GM19025 (cell line): ENCODE measurements around the gene PHTF1.
"Not testable (repeated sequence)": the region's sequence is repeated elsewhere in the genome, so short reads cannot be mapped to it uniquely, and the experiment has no call there.

Experiments
- ATAC-seq: cut with Tn5 transposase; IDR thresholded peaks from one replicate; pipeline ENCODE4 v1.9.1; 2021; ENCODE audit warnings: mild to moderate bottlenecking, low read depth, moderate library complexity; ENCODE audit not compliant: unreplicated experiment

Gene PHTF1

GRCh38 chr1:113780374-113781146 lies 21.3 kb upstream of the PHTF1 start:
- ATAC-seq = no peak

- ATAC-seq = no peak
These were observed 20.3 kb upstream of the PHTF1 start for GRCh38 chr1:113779542-113779941.

- no peak for ATAC-seq
These were observed 18.3 kb upstream of the PHTF1 start for GRCh38 chr1:113777561-113777960.

GRCh38 chr1:113770031-113770430 lies 10.7 kb upstream of the PHTF1 start:
- no peak for ATAC-seq

- ATAC-seq = no peak
These were observed 10.3 kb upstream of the PHTF1 start for GRCh38 chr1:113769601-113769970.

GRCh38 chr1:113768916-113769600 lies 9.8 kb upstream of the PHTF1 start:
- ATAC-seq = no peak

GRCh38 chr1:113765306-113766230 lies 6.3 kb upstream of the PHTF1 start:
- ATAC-seq = no peak

- no peak for ATAC-seq
These were observed 4.4 kb upstream of the PHTF1 start for GRCh38 chr1:113763661-113764060.

GRCh38 chr1:113761937-113762336 lies 2.7 kb upstream of the PHTF1 start:
- ATAC-seq = no peak

GRCh38 chr1:113760102-113761080 lies 1.1 kb upstream of the PHTF1 start:
- ATAC-seq = no peak

- ATAC-seq = peak; percentile 65
These were observed 504 bp downstream of the PHTF1 start for GRCh38 chr1:113758631-113759332.

GRCh38 chr1:113756461-113756860 lies 2.8 kb downstream of the PHTF1 start:
- ATAC-seq = no peak

GRCh38 chr1:113753333-113753732 lies 6.0 kb downstream of the PHTF1 start:
- not testable (repeated sequence) for ATAC-seq

GRCh38 chr1:113751516-113751915 lies 7.8 kb downstream of the PHTF1 start:
- no peak for ATAC-seq

- ATAC-seq = no peak
These were observed 8.2 kb downstream of the PHTF1 start for GRCh38 chr1:113751114-113751513.

- no peak for ATAC-seq
These were observed 9.9 kb downstream of the PHTF1 start for GRCh38 chr1:113749402-113749801.

- no peak for ATAC-seq
These were observed 11.9 kb downstream of the PHTF1 start for GRCh38 chr1:113747376-113747775.

GRCh38 chr1:113745425-113745824 lies 13.9 kb downstream of the PHTF1 start:
- ATAC-seq = no peak

- ATAC-seq = no peak
These were observed 15.2 kb downstream of the PHTF1 start for GRCh38 chr1:113744114-113744513.
